Measurements from ENCODE around the gene CARHSP1.

Gene CARHSP1

DNA sequence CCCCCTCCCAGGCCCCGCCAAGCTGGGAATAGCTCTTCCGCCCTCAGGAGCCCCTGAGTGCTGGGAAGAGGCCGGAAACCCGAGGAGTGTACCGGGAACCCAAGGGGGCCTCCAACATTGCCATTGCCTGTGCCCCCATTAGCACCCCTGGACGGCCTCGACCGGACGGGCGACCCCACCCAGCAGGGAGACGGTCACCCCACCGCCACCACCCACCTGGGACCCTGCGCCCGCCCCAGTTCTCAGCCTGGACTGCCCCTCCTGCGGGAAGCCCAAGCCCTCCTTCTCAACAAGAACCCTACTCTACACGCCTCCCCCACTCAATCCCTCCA, 2.0 kb downstream of the CARHSP1 start:
- Histone ChIP-seq H3K27me3 (ENCODE audit: insufficient read depth, low read length) (no peaks in the 10 kb centered on the region), H3K9ac (ENCODE audit: low read length) (peak overlapping the region; percentile 91), H4K20me1 (ENCODE audit: insufficient read depth, low read length) (no peaks in the 10 kb centered on the region), H2AFZ (ENCODE audit: low read length) (no peak overlapping the region), H3K9me2 (ENCODE audit: low read depth, low read length) (no peaks in the 10 kb centered on the region), H3K27ac (ENCODE audit: low read depth, low read length, poor library complexity, severe bottlenecking) (peak overlapping the region; percentile 91), H3K36me3 (ENCODE audit: insufficient read depth, low read length) (peaks cover 8% of the 10 kb centered on the region; the same call in 1 of the 2 replicates), H3K4me3 (ENCODE audit: low read depth, low read length, poor library complexity, severe bottlenecking) (peak overlapping the region; percentile 81), H3K79me2 (ENCODE audit: insufficient read depth, low read length) (peaks cover 59% of the 10 kb centered on the region), H3K4me2 (ENCODE audit: low read length) (peak overlapping the region; percentile 97), H3K9me3 (ENCODE audit: low read length) (no peaks in the 10 kb centered on the region), H3F3A (ENCODE audit: insufficient read depth, low read length) (peaks cover 4% of the 10 kb centered on the region; the same call in 1 of the 2 replicates), H3K4me1 (ENCODE audit: insufficient read depth, low read length, severe bottlenecking) (peaks cover 55% of the 10 kb centered on the region)
- TF ChIP-seq CTCF (IDR thresholded peaks at IDR 0.05; ENCODE audit: low read length), result no peak
- no peak for TF ChIP-seq EZH2 (IDR thresholded peaks at IDR 0.05; ENCODE audit: borderline replicate concordance, low read length)

DNA sequence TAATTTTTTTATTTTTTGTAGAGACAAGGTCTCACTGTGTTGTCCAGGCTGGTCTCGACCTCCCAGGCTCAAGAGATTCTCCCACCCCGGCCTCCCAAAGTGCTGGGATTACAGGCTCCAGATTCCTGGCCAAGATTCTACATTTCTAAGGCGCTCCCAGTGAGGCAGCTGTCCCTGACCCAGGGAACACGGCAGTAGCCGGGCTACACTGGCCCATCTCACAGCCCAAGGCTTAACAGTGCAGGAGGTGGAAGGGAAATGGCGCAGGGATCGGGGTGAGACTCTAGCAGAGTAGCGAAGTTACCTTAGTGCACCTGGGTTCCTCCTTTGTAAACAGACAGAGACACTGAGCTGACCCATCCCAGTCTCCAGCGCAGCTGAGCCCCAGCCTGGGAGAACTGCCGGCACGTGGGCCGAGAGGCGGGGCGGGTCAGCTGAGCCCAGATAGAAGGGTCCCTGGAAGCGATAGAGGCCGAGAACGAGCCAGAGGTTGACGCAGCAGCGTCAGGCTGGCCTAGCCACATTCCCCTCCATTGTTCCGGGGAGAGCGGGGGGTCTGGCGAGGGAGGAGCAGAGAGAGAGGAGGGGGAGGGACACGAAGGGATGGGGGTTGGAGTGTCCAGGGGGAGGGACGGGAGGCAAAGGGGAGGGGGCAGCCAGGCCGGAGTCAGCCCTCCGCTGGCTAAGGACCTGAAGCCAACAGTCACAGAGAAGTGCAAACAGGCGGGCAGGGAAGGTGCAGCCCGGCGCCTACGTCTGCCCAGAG, 2.5 kb downstream of the CARHSP1 start:
- Histone ChIP-seq H3K9me3 (ENCODE audit: low read length) (no peaks in the 10 kb centered on the region), H3K27ac (ENCODE audit: low read depth, low read length, poor library complexity, severe bottlenecking) (peak overlapping the region; percentile 7), H3K9me2 (ENCODE audit: low read depth, low read length) (no peaks in the 10 kb centered on the region), H3K27me3 (ENCODE audit: insufficient read depth, low read length) (no peaks in the 10 kb centered on the region), H3K79me2 (ENCODE audit: insufficient read depth, low read length) (peaks cover 63% of the 10 kb centered on the region), H3K36me3 (ENCODE audit: insufficient read depth, low read length) (peaks cover 8% of the 10 kb centered on the region; the same call in 1 of the 2 replicates), H3F3A (ENCODE audit: insufficient read depth, low read length) (peaks cover 4% of the 10 kb centered on the region; the same call in 1 of the 2 replicates), H3K4me1 (ENCODE audit: insufficient read depth, low read length, severe bottlenecking) (peaks cover 57% of the 10 kb centered on the region), H2AFZ (ENCODE audit: low read length) (no peak overlapping the region), H3K4me2 (ENCODE audit: low read length) (peak overlapping the region; percentile 97), H3K9ac (ENCODE audit: low read length) (peak overlapping the region; percentile 91; the same call in 1 of the 2 replicates), H4K20me1 (ENCODE audit: insufficient read depth, low read length) (no peaks in the 10 kb centered on the region), H3K4me3 (ENCODE audit: low read depth, low read length, poor library complexity, severe bottlenecking) (peak overlapping the region; percentile 81)
- TF ChIP-seq EZH2 (IDR thresholded peaks at IDR 0.05; ENCODE audit: borderline replicate concordance, low read length) (no peak), CTCF (IDR thresholded peaks at IDR 0.05; ENCODE audit: low read length) (no peak)

DNA sequence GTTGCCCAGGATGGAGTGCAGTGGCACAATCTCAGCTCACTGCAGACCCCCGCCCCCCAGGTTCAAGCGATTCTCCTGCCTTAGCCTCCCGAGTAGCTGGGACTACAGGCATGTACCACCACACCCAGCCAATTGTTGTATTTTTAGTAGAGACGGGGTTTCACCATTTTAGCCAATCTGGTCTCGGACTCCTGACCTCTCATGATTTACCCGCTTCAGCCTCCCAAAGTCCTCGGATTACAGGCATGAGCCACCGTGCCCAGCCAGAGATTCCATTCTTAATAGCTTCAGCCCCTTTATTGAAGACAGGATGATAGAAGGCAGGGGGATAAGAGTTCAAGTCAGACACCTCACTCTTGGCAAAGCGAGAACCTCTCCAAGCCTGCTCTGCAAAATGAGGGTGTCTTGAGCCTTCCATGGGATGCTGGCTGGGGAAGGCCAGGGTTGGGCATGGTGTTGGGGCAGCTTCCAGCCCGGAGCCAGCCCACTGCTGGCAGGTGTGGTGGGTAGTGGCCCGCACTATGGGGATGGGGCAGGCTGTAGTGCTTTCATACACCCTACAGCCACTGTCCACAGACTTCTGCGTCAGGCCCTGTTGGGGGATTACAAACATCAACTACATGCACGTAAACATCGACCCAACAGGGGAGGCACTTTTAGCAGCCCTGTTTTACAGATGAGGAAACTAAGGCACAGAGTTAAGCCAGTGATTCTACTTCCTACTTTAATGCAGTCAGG, 3.5 kb downstream of the CARHSP1 start:
- Histone ChIP-seq H3F3A (ENCODE audit: insufficient read depth, low read length) (no peaks in the 10 kb centered on the region), H3K9me3 (ENCODE audit: low read length) (no peaks in the 10 kb centered on the region), H3K27ac (ENCODE audit: low read depth, low read length, poor library complexity, severe bottlenecking) (peak overlapping the region; percentile 18), H3K4me3 (ENCODE audit: low read depth, low read length, poor library complexity, severe bottlenecking) (no peak overlapping the region), H3K4me1 (ENCODE audit: insufficient read depth, low read length, severe bottlenecking) (peaks cover 51% of the 10 kb centered on the region), H3K36me3 (ENCODE audit: insufficient read depth, low read length) (peaks cover 8% of the 10 kb centered on the region; the same call in 1 of the 2 replicates), H3K79me2 (ENCODE audit: insufficient read depth, low read length) (peaks cover 66% of the 10 kb centered on the region), H3K9me2 (ENCODE audit: low read depth, low read length) (no peaks in the 10 kb centered on the region), H3K27me3 (ENCODE audit: insufficient read depth, low read length) (no peaks in the 10 kb centered on the region), H3K4me2 (ENCODE audit: low read length) (peak overlapping the region; percentile 36; the same call in 1 of the 2 replicates), H3K9ac (ENCODE audit: low read length) (no peak overlapping the region), H4K20me1 (ENCODE audit: insufficient read depth, low read length) (no peaks in the 10 kb centered on the region), H2AFZ (ENCODE audit: low read length) (no peak overlapping the region)
- TF ChIP-seq EZH2 (IDR thresholded peaks at IDR 0.05; ENCODE audit: borderline replicate concordance, low read length), result no peak
- TF ChIP-seq CTCF (IDR thresholded peaks at IDR 0.05; ENCODE audit: low read length), result no peak

Measured in OCI-LY1 (cell line).